ENCODE measurements around the gene KCNN1. TPM values are rescaled to one million over a fixed set of nuclear protein-coding genes. Genes with fewer than 3 reads are reported as not detected.
A peak's percentile ranks its signal among the peaks of the same experiment; 100 is the strongest.
"Not testable (repeated sequence)": the region's sequence is repeated elsewhere in the genome, so short reads cannot be mapped to it uniquely, and the experiment has no call there.

Gene KCNN1
- total RNA-seq, 2 donors from 2014 or later: 0.19 to 0.36 TPM

DNA sequence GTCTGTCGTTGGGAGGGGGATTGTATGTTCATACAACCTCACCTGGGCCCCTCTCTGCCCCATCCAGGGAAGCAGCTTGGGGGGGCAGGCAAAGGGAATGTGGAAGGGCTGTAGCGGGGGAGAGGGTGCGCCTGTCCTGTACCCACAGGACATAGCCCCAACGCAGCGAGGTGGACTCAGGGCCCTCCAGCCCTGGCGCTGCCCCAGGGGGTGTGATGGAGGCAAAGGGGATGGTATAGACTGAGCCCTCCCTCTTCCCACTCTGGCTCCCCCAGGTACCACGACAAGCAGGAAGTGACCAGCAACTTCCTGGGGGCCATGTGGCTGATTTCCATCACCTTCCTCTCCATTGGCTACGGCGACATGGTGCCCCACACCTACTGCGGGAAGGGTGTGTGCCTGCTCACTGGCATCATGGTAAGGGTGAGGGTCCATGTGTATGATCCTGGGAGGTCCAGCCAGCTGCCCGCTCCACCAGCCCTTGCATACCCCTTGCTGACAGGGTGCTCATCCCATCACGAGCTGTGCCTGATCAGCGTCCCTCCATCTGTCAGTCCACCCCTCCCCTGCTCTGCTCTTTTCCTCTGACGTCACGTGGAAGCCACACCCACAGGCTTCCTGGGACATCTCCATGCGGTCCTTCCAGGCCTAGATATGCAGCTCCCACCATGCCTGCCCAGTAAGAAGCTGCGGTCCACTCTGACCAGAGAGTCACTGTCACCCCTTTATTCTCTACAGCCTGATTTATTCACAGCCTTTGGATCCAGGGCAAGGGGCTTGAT lies 18.3 kb downstream of the KCNN1 start:
- Mint-ChIP-seq H3K9me3 (no peaks in the 10 kb centered on the region), H3K36me3 (no peaks in the 10 kb centered on the region), H3K27ac (no peak overlapping the region)
- DNase-seq (ENCODE audit: low spot score in 2 of 2) (no peak), ATAC-seq (no peak)

DNA sequence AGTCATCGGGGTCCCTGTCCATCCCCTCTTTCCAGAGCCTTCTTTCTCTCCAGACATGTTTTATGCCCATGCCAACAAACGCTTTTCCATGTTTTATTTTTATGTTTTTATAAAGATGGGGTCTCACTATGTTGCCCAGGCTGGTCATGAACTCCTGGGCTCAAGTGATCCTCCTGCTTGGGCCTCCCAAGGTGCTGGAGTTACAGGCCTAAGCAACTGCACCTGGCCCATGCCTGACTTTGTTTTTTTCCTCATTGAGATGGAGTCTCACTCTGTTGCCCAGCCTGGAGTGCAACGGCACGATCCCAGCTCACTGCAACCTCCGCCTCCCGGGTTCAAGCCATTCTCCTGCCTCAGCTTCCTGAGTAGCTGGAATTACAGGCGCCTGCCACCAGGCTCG lies 19.7 kb downstream of the KCNN1 start:
- DNase-seq (ENCODE audit: low spot score in 2 of 2); H3K36me3 Mint-ChIP-seq; H3K9me3 Mint-ChIP-seq; ATAC-seq; H3K27ac Mint-ChIP-seq: not testable (repeated sequence)

DNA sequence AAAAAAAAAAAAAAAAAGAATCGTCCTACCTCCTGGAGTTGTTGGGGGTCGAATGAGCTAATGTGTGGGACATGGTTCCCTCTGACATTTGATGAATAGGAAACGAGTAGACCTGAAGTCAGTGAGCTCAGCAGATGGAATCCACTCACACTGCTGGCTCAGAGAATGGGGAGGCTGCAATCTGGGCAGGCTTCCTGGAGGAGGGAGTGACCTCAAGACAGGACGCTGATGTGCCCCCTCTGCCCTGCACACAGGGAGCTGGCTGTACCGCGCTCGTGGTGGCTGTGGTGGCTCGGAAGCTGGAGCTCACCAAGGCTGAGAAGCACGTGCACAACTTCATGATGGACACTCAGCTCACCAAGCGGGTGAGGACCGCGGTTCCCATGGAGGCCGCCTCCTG lies 21.3 kb downstream of the KCNN1 start:
- DNase-seq (ENCODE audit: low spot score in 2 of 2): no peak
- no peak for ATAC-seq
- Mint-ChIP-seq H3K36me3 (no peaks in the 10 kb centered on the region), H3K27ac (no peak overlapping the region), H3K9me3 (no peaks in the 10 kb centered on the region)

DNA sequence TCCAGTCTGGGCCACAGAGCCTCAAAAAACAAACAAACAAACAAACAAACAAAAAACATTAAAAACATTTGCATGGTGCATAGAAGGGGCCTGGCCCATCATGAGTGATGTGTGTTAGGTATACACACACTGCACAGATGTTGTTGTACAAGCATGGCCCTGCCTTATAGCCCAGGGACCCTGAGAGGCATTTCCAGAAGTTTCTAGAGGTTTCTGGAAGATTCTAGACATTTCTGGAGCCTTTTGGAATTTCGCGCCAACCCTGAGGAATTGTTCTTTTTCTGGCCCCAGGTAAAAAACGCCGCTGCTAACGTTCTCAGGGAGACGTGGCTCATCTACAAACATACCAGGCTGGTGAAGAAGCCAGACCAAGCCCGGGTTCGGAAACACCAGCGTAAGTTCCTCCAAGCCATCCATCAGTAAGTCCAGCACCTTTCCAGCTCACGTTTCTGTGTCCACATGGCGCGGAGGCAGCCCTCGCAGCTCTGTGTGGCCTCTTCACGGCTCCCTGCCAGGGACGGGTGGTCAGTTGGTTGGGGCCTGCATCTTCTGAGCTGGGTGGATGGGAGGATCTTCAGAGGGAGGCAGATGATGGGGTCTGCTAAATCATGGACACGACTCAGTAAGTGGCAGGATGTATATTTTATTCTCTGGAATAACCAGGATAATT lies 22.7 kb downstream of the KCNN1 start:
- ATAC-seq (no peak), DNase-seq (ENCODE audit: low spot score in 2 of 2) (no peak)
- H3K36me3 Mint-ChIP-seq: no peaks in the 10 kb centered on the region
- no peaks in the 10 kb centered on the region for H3K9me3 Mint-ChIP-seq
- no peak overlapping the region for H3K27ac Mint-ChIP-seq

DNA sequence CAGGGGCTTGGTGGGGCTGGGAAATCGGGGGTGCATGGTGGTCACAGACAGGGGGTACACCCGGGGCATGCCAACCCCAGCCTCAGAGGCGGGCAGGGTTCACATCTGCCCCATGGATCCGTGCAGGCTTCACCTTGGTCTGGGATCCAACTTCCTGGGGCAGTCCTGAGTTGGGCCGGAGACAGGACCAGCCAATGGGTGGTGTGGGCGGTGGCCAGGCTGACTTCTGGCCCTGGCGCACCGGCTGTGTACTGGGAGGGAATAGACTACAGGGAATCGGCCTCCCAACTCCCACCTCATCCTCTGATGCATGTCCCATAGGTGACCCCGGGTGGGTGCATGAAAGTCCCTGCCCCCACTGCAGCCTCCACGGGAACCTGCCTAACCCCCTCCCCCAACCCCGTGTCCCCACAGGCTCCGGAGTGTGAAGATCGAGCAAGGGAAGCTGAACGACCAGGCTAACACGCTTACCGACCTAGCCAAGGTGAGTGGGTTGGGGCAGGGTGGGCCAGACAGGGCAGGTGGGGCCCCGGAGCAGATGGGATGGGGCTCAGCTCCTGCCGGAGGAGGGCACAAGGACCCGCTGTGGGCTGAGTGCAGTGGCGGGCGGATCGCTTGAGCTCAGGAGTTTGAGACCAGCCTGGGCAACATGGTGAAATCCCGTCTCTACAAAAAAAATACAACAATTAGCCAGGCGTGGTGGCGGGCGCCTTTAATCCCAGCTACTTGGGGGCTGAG lies 26.3 kb downstream of the KCNN1 start:
- no peaks in the 10 kb centered on the region for H3K36me3 Mint-ChIP-seq
- no peak for ATAC-seq
- no peaks in the 10 kb centered on the region for H3K9me3 Mint-ChIP-seq
- DNase-seq (ENCODE audit: low spot score in 2 of 2): no peak
- no peak overlapping the region for H3K27ac Mint-ChIP-seq

DNA sequence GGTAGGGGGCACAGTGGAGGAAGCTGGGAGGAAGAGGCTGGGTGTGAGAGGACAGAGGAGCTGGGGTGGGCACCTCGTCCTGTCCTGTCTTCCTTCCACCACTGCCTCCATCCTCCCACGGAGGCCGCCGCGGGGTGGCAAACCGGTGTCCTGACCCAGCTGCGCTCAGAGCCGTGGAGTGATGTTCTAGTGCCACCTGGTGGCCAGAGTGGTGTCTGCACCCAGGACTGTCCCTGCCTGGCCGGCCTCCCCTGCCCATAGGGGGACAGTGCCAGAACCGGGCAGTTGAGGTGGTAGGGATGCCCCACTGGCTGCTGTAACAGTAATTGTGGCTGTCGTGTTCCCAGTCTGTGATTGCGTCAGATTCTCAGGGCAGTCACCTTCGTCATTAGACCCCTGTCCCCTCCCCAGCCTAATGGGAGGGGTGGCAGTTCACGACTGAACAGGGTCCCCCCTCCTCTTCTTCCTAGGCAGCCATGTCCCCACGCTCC lies 30.0 kb downstream of the KCNN1 start:
- H3K36me3 Mint-ChIP-seq: no peaks in the 10 kb centered on the region
- H3K27ac Mint-ChIP-seq: peak overlapping the region in 1 of 2 donors; percentile 54
- H3K9me3 Mint-ChIP-seq: no peaks in the 10 kb centered on the region
- peak; percentile 52 to 69 for ATAC-seq
- peak; percentile 89 to 97 for DNase-seq (ENCODE audit: low spot score in 2 of 2)

DNA sequence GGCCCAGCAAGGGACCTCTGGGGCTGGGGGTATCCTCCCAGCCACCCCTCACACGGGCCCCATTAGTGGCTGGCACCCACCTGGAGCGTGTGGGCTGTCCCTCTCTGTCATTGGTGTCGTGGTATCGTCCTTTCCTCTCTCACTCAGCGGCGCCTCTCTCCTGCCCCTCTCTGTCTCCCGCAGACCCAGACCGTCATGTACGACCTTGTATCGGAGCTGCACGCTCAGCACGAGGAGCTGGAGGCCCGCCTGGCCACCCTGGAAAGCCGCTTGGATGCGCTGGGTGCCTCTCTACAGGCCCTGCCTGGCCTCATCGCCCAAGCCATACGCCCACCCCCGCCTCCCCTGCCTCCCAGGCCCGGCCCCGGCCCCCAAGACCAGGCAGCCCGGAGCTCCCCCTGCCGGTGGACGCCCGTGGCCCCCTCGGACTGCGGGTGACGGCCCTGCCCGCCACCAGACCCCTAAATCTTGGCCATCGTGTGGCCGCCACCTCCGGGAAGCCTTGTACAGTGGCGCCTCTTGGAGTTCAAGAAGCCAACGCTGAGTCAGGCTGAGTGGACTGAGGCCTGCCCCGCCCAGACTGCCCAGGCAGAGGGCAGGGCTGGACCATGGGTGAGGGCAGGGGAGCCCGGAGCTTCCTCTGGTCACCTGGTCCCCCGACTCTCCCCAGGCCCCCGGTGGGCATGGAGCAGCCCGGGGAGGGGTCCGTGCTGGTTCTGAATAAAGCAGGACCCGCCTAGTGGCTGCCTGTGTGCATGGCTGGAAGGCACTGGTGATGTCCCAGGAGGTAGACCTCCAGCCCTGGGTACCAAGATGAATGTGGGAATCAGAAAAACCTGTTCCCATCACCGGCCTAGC lies 31.3 kb downstream of the KCNN1 start:
- Mint-ChIP-seq H3K36me3 (peaks cover 0 to 6% of the 10 kb centered on the region in 2 donors), H3K27ac (no peak overlapping the region), H3K9me3 (no peaks in the 10 kb centered on the region)
- ATAC-seq (no peak), DNase-seq (ENCODE audit: low spot score in 2 of 2) (no peak)

DNA sequence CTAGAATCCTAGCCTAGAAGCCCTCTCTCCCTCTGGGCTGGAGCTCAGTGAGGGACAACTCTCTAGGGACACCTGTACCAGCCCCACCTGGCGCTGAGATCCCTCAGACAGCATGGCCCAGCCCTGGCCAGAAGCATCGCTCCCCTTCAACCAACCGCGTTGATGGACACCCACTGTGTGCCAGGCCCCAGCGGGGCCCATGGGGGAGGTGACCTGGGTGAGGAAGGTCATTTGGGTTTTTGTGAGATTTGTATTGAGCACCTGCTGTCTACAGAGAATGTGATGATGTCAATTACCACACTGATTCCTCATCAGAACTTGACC lies 31.9 kb downstream of the KCNN1 start:
- DNase-seq (ENCODE audit: low spot score in 2 of 2) (no peak), ATAC-seq (no peak)
- Mint-ChIP-seq H3K27ac (peak overlapping the region in 1 of 2 donors; percentile 46), H3K36me3 (peaks cover 0 to 6% of the 10 kb centered on the region in 2 donors), H3K9me3 (no peaks in the 10 kb centered on the region)

DNA sequence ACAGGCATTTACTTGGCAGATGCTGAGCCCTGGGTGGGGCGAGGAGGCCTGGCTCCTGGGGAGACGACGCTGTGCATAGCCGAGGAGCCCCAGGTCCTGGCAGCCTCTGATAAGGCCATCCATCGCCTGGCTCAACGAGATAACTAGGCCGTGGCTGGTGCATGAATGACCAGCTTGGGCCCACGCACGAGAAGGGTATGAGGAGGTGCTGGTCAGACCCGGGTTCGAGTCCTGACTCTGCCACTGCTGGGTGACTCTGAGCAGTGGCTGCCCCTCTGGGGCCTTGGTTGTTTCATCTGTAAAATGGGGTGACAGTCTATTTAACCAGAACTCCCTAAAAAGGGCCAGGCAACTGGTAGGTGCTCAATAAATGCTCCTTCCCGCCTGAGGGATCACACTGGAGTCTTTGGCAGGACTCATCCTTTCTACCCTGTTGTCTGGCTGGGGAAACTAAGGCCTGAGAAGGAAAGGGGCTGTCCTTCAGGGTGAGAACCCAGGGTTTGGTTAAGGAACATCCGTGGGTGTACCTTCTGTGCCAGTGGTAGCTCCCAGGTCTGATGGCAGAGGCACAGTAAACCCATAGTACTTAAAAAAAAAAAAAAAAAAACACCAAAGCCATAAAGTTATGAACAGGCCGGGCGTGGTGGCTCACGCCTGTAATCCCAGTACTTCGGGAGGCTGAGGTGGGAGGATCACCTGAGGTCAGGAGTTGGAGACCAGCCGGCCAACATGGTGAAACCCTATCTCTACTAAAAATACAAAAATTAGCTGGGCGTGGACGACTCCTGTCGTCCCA lies 33.0 kb downstream of the KCNN1 start:
- Mint-ChIP-seq H3K27ac (peak overlapping the region; percentile 78 to 90), H3K9me3 (no peaks in the 10 kb centered on the region), H3K36me3 (peaks cover 0 to 6% of the 10 kb centered on the region in 2 donors)
- ATAC-seq (no peak), DNase-seq (ENCODE audit: low spot score in 2 of 2) (no peak)

DNA sequence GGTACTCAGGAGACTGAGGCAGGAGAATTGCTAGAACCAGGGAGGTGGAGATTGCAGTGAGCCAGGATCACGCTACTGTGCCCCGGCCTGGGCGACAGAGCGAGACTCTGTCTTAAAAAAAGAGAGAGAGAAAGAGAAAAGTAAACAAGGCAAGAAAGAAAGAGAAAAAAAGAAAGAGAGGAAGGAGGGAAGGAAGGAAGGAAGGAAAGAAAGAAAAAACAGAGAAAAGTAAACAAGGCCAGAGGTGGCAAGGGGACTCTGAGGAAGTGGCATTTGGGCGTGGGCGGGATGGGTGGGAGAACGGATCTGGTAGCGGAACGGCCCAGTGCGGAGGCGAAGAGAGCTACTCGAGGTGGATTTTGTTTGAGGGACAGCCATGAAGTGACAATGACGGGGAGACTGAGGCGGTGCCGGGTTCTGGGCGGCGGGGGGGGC lies 33.6 kb downstream of the KCNN1 start:
- DNase-seq (ENCODE audit: low spot score in 2 of 2): no peak
- H3K27ac Mint-ChIP-seq: peak overlapping the region; percentile 78 to 90
- ATAC-seq: no peak
- H3K36me3 Mint-ChIP-seq: peaks cover 0 to 6% of the 10 kb centered on the region in 2 donors
- H3K9me3 Mint-ChIP-seq: no peaks in the 10 kb centered on the region

DNA sequence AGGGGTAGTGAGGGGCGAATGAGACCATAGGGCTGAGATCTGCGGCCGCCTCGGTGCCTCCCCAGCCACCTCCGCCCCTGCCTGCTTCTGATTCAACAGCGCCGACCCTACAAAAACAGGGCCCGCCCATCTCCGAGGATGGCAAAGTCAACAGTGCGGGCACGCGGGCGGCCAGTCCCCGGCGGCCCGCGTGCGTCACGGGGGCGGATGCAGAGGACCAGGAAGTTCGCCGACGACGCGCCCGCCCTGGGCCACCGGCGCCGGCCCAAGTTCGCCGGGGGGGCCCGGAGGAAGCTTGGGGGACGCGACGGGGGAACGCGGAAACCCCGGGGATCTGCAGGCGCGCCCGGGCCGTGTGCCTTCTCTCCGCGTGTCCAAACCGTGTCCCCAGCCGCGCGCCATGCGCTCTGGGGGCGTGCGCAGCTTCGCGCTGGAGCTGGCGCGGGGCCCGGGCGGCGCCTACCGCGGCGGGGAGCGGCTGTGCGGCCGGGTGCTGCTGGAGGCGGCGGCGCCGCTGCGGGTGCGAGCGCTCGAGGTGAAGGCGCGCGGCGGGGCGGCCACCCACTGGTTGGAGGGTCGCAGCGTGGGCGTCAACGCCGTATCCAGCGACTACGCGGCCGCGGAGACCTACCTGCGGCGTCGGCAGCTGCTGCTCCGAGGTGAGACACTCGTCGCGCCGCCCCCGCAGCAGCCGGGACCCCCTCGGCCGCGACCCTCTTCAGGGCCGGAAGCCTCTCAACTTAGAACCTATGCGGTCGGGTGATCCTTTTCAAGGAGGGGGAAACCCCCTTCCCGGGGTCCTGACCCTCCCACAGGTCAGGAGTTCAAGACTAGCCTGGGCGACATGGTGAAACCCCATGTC lies 34.2 kb downstream of the KCNN1 start:
- peak; percentile 89 to 90 for ATAC-seq
- H3K36me3 Mint-ChIP-seq: peaks cover 0 to 6% of the 10 kb centered on the region in 2 donors
- H3K9me3 Mint-ChIP-seq: no peaks in the 10 kb centered on the region

DNA sequence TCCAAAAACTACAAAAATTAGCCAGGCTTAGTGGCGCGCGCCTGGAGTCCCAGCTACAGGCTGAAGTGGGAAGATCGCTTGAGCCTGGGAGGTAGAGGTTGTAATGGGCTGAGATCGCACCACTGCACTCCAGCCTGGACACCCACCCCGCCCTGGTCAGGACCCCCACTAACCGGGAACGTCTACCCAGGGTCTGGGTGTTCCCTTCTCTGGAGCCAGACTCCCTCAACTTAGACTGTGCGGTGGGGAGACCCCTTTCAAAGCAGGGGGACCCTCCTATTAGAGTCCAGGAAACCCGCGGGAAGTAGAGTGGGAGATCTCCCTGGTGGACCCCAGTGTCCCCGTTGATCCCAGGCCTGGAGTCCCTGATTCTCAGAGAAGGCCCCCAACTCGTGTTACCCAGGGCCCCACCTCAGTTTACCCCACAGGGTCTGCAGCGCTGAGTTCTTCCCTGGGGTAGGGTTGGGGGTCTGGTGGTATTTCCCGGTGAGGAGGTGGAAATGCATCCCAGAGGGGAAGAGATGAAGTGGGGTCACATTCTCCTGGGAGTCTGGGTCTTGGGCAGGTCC lies 35.0 kb downstream of the KCNN1 start:
- H3K9me3 Mint-ChIP-seq: no peaks in the 10 kb centered on the region
- ATAC-seq (no peak), DNase-seq (ENCODE audit: low spot score in 2 of 2) (no peak)
- H3K27ac Mint-ChIP-seq: peak overlapping the region in 1 of 2 donors; percentile 90
- peaks cover 3 to 6% of the 10 kb centered on the region in 2 donors for H3K36me3 Mint-ChIP-seq

More for the DNA sequence above, 34.2 kb downstream of the KCNN1 start:
- H3K27ac Mint-ChIP-seq: peak overlapping the region; percentile 44 to 90
- peak; percentile 86 to 97 for DNase-seq (ENCODE audit: low spot score in 2 of 2)

DNA sequence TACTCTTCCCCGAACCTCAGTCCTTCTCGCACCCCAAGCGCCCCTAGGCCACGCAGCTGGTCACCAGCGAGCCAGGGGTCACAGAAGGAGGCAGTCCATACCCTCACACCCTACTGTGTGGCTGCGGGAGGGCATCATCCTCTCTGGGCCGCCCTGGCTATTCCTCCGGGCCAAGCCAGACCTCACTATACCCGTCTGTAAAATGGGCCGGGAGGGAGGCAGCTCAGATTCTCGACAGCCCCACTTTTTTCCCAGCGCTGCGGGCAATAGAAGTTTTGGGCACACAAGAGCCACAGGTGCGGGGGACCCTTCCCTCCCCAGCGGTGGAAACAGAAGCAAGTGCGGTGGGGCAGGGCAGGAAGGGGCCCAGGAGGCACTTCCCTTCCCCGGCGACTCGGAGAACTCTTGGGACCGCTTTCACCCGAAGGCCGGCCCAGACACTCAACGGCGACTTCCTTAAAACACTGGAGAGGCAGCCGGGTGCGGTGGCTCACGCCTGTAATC lies 35.5 kb downstream of the KCNN1 start:
- H3K27ac Mint-ChIP-seq: peak overlapping the region; percentile 50 to 90
- DNase-seq (ENCODE audit: low spot score in 2 of 2) (peak in 1 of 2 donors; percentile 65), ATAC-seq (no peak)

DNA sequence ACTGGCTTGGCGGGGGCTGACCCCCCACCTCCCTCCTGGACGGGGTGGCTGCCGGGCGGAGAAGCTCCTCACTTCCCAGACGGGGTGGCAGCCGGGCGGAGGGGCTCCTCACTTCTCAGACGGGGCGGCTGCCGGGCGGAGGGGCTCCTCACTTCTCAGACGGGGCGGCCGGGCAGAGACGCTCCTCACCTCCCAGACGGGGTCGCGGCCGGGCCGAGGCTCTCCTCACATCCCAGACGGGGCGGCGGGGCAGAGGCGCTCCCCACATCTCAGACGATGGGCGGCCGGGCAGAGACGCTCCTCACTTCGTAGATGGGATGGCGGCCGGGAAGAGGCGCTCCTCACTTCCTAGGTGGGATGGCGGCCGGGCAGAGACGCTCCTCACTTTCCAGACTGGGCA lies 38.8 kb downstream of the KCNN1 start:
- not testable (repeated sequence) for ATAC-seq; DNase-seq (ENCODE audit: low spot score in 2 of 2); H3K9me3 Mint-ChIP-seq; H3K27ac Mint-ChIP-seq
- H3K36me3 Mint-ChIP-seq: peaks cover 13 to 17% of the 10 kb centered on the region in 2 donors

More for the DNA sequence above, 35.5 kb downstream of the KCNN1 start:
- H3K9me3 Mint-ChIP-seq: no peaks in the 10 kb centered on the region
- peaks cover 6 to 8% of the 10 kb centered on the region in 2 donors for H3K36me3 Mint-ChIP-seq

Data from activated naive CD4-positive, alpha-beta T cell treated with anti-CD3 and anti-CD28 coated beads, Interleukin-2, amount 50 U/mL, for 72 hours (primary cell).